AG04450 (cell line): ENCODE data around the gene MYO5B. TPM values are rescaled to one million over a fixed set of nuclear protein-coding genes. Genes with fewer than 3 reads are reported as not detected.

Experiments
- CTCF ChIA-PET: fragments of 300-600, 350-600 bp; formaldehyde crosslinking; extraction: SDS; loops from one replicate; lab custom pipeline; 2022; ENCODE audit warnings: antibody characterized with exemption, inconsistent platforms; lab: Charles Lee
- POLR2A ChIA-PET: fragments of 350-600 bp; formaldehyde crosslinking; extraction: SDS; loops from one replicate; lab custom pipeline; 2021; ENCODE audit warnings: antibody characterized with exemption, inconsistent platforms; lab: Yijun Ruan, JAX
- DNase-seq: peaks from one replicate; pipeline ENCODE4 v3.0.0-alpha.2; 2011; ENCODE audit warnings: low read depth, low spot score
- H3K27ac ChIP-seq: one replicate; pipeline ENCODE4 v1.5.1; 2012; ENCODE audit warnings: low read depth, low read length, control low read depth
- H3K27me3 ChIP-seq: one replicate; pipeline ENCODE4 v1.6.0; 2012; ENCODE audit warnings: low read length; ENCODE audit not compliant: control insufficient read depth, insufficient read depth
- H3K4me3 ChIP-seq: 2 replicates; pipeline ENCODE4 v1.5.1; 2011; ENCODE audit warnings: mild to moderate bottlenecking, low read depth, low read length, control low read depth
- H3K9me3 ChIP-seq: 2 replicates; pipeline ENCODE4 v1.5.1; 2012; ENCODE audit warnings: low read length; ENCODE audit not compliant: control insufficient read depth, insufficient read depth
- polyA plus RNA-seq: library from polyadenylated mRNA; depleted of rRNA; stranded (reverse); fragments of >200 nt; gene quantifications from 2 replicates; pipeline ENCODE4 v1.2.3, GENCODE V29; 2011
- TF ChIP-seq, protein P1 (sequence below): IDR thresholded peaks from 2 replicates; pipeline ENCODE4 v1.5.1; 2011; ENCODE audit warnings: low read depth, low read length, control low read depth, inconsistent platforms

The MYO5B gene
- polyA plus RNA-seq, 1 experiment: 0.32 TPM

DNA sequence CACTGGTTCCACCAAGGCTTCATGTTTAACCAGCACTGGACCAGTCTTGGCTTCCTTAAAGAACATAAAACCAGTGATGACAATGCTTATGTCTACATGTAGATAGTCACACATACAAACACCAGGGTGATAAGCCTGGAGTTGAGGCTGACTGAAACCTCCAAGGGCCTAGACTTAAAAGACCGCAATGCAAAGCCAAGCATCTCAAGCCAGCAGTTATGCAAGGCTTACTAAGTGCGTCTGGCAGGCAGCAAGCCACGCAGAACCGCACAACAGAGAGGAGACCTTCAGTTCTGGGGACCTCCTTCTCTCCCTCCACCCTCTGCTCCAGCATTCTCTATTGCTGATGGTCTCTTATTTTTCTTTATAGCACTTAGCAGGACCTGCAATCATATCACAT is 318.4 kb downstream of the MYO5B start:
- DNase-seq: no peak
- Histone ChIP-seq H3K9me3 (no peaks in the 10 kb centered on the region), H3K27me3 (peaks cover 14% of the 10 kb centered on the region), H3K4me3 (no peak overlapping the region), H3K27ac (no peak overlapping the region)
- ChIA-PET POLR2A (no interaction called here), CTCF (no interaction called here)
- TF ChIP-seq, protein P1, sequence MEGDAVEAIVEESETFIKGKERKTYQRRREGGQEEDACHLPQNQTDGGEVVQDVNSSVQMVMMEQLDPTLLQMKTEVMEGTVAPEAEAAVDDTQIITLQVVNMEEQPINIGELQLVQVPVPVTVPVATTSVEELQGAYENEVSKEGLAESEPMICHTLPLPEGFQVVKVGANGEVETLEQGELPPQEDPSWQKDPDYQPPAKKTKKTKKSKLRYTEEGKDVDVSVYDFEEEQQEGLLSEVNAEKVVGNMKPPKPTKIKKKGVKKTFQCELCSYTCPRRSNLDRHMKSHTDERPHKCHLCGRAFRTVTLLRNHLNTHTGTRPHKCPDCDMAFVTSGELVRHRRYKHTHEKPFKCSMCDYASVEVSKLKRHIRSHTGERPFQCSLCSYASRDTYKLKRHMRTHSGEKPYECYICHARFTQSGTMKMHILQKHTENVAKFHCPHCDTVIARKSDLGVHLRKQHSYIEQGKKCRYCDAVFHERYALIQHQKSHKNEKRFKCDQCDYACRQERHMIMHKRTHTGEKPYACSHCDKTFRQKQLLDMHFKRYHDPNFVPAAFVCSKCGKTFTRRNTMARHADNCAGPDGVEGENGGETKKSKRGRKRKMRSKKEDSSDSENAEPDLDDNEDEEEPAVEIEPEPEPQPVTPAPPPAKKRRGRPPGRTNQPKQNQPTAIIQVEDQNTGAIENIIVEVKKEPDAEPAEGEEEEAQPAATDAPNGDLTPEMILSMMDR: no peak

DNA sequence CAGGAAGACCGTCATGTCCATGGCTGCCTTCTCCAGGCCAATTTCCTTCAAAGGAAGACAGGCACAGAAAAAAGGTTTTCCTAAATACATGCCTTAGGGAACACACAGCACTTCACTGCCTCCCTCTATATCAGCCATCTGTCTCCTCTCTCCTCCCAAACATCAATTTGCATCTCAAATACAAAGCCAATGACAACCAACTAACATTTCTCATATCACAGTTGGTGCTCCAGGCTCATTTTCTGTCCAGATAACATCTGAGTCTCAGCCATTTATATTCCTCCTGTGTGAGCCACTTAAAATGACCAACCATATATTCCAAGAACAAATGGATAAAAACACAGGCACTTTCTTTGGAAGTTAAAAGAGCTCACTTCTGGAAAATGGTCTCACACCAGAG is 319.2 kb downstream of the MYO5B start:
- Histone ChIP-seq H3K27ac (no peak overlapping the region), H3K9me3 (no peaks in the 10 kb centered on the region), H3K27me3 (peaks cover 15% of the 10 kb centered on the region)

DNA sequence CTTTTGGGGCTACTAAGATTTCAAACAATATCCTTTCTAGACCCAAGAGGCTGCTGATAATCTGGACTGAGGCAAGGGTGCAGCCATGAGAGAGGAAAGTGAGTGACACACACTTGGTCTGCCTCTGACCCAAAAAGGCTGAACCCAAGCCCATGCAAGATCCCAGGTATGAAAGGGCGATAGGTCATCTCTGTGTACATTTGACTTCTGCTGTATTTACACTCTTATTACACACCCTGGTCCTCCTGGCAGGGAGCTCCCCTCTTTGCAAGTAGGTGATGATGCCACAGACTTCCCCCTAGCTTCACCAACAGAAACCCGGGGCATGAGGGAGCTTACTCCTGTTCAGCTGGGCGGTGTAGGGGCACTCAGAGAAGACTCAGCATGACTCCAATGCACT is 319.8 kb downstream of the MYO5B start:
- Histone ChIP-seq H3K27me3 (peaks cover 15% of the 10 kb centered on the region), H3K4me3 (no peak overlapping the region), H3K9me3 (no peaks in the 10 kb centered on the region), H3K27ac (no peak overlapping the region)
- TF ChIP-seq, protein P1: no peak
- POLR2A ChIA-PET: no interaction called here
- no peak for DNase-seq
- CTCF ChIA-PET: no interaction called here

More for the DNA sequence above, 319.2 kb downstream of the MYO5B start:
- ChIA-PET POLR2A (no interaction called here), CTCF (no interaction called here)
- DNase-seq: no peak
- no peak overlapping the region for H3K4me3 ChIP-seq
- TF ChIP-seq, protein P1: no peak

DNA sequence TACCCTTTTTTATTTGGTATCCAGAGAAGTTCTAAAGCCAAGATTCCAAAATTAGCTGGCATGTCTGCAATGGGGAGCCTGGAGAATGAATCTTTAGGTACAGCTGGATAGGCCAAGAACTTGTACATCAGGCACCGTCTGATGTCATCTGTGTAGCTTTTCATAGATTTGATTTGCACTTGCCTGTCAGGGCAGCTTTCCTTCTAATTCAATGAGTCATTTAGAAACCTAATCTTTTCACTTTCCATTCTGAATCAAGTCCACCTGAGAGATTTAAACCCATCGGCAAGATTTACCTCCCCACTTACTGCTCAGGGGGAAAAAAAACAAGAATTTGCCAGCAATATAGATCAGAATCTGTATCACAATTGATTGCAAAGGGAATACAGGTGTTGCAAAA is 320.7 kb downstream of the MYO5B start:
- ChIA-PET CTCF (no interaction called here), POLR2A (no interaction called here)
- Histone ChIP-seq H3K27me3 (peaks cover 20% of the 10 kb centered on the region), H3K27ac (no peak overlapping the region), H3K4me3 (no peak overlapping the region), H3K9me3 (no peaks in the 10 kb centered on the region)
- no peak for DNase-seq
- TF ChIP-seq, protein P1: no peak

DNA sequence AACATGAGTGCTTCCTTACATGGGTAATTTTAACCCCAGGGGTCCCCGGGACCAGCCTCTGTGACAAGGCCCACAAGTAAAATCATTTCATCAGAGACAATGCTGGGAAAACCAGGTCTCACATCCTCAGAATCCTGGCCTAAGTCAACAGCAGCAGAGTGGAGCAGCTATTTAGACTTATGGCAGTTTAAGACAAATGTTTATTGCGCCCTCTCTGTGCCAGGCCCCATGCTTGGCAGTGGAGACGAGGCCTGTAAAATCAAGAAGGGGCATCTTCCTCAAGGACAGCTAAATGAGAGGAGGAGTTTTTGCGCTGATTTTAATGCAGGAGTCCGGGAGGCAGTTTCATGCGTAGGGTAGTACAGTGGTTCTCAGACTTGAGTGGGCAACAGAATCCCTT is 325.6 kb downstream of the MYO5B start:
- Histone ChIP-seq H3K27ac (no peak overlapping the region), H3K9me3 (no peaks in the 10 kb centered on the region), H3K27me3 (peaks cover 13% of the 10 kb centered on the region), H3K4me3 (no peak overlapping the region)
- no peak for DNase-seq
- TF ChIP-seq, protein P1: no peak
- ChIA-PET CTCF (interaction anchor here (2.2 kb wide), 1 partner anchor 10 kb away, joined by 9 read pairs; no protein-coding TSS in a partner anchor), POLR2A (no interaction called here)
